Measurements from ENCODE around the gene STPG2.
A peak's percentile ranks its signal among the peaks of the same experiment; 100 is the strongest.

STPG2 gene

DNA sequence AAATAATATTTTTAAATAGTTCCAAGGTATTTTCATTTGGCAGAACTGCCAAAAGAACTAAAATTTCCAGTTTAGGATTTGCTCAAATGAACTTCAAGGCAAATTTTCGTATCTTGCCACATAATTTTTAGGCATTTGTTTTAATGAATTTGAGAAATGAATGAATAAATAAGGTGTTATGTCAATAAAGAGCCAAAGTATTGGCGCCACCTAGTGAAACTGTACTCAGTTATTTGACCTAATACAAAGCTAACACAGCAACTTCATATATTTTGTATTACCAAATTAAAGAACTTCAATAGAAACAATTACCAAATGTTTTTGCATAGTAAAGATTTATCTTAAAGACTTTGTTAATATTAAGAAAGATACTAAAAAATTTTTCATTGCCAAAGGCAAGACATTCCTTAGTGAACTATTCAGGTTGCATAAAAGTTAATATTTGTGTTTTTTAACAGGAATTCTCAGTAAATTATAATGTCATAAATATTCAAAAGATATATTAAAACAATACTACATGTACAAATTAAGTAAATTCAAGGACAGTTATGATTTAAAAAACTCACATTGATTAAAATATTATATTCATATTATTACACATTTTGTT lies 50.3 kb downstream of the STPG2 start:
- no peak for DNase-seq

DNA sequence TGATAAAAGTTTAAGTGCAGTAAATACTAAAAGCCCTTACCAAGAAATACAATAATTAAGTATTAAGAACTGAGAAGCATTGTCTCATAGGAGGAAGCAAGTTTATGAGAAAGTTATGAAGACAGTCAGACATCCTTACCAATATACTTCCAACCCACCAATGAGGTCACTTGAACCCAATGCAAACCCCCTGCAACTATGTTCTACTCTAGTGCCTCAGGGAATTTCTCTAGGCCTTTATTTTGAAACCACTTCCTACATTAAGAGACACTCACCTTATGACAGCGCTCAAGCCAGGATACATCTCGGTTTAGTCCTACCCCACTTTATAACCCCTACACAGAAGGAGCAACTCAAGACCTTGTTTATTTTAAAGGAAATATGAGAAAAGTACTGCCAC lies 61.3 kb downstream of the STPG2 start:
- DNase-seq: no peak

GRCh38 chr4:98068495-98068894 lies 74.8 kb downstream of the STPG2 start:
- no peak for DNase-seq

DNA sequence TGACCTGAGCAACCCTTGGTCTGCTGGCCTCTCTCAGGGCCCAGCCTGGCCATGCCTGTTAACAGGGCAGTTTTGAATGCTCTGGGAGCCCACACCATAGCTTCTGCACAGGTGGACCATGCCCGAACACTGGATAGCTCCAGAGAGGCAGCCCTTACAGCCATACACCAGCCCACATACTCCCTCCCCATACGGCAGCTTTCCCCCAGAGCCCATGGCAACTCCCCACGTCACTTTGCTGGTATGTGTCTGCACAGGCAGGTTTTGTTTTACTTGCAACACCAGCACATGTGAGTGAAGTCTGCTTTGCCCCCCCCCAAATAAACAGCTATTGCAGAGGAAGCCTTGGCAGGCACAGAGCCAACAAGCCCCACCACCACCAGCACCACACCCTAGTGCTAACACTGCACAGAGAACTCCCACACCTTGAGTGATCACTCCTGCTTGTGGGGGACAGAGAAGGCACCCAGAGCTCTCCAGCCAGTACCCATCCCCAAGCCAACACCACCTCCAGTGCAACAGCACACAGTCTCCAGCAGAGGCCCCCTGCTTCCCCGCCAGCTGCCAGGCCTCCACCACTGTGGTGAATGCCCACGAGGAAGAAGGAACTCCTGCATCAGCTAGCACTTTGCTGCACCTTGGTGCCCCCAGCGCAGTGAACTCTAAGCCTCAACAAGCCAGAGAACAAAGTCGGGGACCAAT lies 87.3 kb downstream of the STPG2 start:
- DNase-seq: no peak

- DNase-seq: no peak
Observed at GRCh38 chr4:98046665-98047064, 96.6 kb downstream of the STPG2 start.

DNA sequence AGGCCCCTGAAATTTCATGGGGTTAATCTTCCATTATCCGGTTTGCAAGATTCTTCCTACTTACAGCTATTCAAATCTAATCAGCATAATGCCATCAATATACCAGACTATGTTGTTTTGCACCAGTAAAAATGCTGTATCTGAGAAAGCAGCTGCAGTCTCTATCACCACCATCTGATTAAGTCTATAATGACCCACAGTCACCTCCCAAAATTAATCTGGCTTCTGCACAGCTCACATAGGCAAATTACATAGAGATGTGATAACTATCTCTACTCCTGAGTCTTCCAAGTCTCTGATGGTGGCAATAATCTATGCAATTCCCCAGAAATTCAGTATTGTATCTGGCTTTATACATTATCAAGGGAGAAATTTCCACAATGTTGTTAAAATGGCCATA lies 113.2 kb downstream of the STPG2 start:
- DNase-seq: no peak

GRCh38 chr4:98027827-98028226 lies 115.4 kb downstream of the STPG2 start:
- DNase-seq: peak; percentile 45

DNA sequence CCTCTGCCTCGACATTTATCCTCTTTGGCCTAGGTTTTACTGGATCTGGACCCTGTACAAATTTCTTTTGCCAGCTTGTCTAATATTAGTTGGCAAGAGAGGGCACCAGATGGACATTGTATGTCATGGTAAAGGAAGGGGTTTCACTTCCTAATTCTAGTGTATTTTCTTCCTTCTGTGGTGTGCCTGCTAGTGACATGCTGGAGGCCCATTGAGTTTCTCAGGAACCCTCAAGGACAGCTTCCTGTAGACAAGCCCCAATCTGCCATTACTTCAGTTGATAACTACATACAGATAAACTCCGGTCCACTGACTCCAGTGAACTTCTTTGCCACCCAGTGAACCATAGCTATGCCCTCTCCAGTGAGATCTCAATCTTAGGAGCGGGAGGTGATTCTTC lies 116.9 kb downstream of the STPG2 start:
- DNase-seq: no peak

GRCh38 chr4:98006814-98007412 lies 136.4 kb downstream of the STPG2 start:
- DNase-seq: no peak

DNA sequence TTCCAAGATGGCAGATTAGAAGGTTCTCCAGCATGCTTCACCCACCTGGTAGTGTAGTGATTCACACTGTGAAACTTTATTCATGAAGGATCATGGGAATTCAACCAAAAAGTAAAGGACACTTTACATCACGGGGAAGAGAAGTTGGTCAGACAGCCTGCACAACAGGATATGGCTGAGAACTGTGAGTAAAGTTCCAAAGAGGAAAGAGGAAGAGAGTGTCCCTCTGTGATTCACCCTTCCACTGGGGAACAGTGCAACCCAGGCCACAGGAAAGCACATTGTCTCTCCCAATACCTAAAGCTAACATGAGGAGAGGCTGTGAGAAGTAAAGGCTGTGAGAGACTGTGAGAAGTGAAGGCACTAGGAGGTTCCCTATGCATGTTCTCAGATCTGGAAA lies 137.2 kb downstream of the STPG2 start:
- no peak for DNase-seq

DNA sequence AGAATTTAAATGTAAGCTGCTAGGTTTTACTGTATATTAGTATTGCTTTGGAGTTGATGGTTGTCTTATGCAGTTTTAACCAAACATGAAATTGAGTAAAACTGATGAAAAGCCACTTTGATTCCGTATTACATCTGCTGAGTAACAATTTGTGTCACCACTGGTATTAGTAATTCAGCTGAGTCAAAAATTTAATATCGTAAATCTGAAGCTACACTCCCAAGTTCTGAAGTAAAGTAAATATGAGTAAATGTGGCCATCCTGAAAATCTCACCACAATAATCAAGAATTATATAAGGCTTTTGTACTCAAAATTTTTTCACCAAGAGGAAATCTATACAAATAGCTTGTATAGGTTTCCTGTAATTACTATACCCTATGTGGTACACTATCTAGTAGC lies 142.3 kb downstream of the STPG2 start:
- DNase-seq: no peak

GRCh38 chr4:97998203-97998602 lies 145.1 kb downstream of the STPG2 start:
- no peak for DNase-seq

DNA sequence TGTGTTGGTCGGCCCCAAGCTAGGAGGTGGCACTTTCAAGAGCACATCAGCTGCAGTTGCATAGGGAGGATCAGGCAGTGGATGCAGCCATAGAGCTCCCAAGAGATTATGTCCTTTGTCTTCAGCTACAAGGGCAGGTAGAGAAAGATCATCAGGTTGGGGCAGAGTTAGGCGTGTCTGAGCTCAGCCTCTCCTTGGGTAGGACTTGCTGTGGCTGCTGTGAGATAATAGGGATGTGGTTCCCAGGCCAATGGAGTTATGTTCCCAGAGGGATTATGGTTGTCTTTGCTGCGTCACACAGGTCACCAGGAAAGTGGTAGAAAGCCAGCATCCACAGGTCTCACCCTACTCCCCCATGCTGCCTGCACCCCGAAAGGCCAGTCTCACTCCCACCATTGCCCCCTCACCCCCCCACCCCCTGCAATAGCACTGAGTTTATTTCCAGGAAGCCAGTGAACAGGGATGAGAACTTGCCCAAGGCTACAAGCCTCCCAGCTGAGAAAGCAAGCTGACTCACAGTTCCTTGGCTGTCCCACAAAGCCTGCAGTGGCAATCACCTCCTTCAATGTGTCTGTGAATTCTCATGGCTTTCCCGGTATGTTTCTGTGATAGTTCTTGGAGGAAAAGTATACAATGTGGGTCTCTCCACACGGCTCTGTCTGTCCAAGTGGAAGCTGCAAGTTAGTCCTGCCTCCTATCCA lies 148.4 kb downstream of the STPG2 start:
- DNase-seq: no peak

DNA sequence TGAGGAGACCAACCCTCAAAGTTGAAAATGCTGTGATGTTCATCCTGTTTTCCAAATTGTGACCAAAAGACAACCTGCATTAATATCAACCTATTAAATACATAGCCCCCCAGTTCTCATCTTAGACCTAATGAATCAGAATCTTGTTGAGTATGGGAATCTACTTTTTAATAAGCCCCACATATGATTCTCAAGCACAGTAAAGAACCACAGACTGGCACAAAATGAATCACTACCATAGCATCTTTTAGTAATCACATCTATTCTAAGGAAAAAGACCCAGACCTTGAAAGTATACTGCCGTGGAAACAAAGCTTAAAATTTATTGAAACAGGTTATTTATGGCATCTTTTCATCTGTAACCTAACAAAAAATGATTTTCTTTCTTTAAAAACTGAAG lies 152.9 kb downstream of the STPG2 start:
- no peak for DNase-seq

DNA sequence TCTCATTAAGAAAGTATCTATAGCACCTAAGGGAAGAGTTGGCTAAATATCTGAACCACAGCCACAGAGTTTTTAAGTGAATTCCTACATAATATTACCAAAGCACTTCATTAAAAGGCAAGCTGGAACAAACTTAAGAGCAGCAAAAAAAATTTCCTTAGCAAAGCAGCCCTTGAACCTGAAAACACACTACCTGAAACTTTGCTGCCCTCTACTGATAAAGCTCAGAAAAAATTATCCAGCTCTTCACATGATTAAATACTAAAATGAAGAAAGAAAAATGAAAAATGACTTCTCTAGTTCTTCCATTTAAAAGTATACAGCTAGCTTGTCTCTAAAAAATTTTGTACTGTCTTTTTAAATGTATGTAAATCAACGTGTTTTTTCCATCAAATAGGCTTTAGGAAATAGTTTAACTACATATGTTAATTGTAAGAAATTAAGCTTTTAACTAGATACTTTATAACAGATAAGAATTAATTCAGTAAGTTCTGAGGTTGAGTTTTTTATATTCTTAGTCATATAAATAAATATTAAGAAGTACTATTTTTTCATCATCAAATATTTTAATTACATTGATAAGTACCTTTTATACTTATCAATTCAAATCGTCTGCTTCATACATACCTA lies 156.1 kb downstream of the STPG2 start:
- DNase-seq: peak; percentile 28

DNA sequence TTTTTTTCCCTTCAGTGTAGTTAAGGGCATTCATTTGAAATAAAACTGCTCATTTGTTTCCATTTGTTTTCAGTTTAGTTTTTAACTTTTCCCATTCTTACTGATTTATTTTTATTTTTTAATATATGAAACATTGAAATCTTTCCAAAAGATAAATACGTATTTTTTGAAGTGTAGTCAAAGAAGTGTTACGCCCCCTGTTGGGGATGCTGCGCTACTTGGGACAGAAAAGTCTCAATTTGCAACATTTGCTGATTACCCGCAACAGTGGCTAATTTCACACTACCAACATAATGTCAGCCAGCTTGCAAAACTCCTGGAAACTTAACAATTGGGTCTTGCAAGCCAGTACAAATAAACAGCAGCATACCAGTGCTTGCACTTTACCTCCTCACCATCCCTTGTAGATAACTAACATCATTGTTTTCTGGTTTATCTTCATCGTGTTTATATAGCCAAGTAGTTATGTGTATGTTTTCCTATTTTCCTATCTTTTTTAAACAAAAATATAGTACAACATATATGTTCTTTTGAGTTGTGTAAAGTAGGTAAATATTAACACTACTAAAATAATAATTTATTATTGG lies 158.6 kb downstream of the STPG2 start:
- DNase-seq: no peak

GRCh38 chr4:97978791-97979488 lies 164.3 kb downstream of the STPG2 start:
- DNase-seq: no peak

DNA sequence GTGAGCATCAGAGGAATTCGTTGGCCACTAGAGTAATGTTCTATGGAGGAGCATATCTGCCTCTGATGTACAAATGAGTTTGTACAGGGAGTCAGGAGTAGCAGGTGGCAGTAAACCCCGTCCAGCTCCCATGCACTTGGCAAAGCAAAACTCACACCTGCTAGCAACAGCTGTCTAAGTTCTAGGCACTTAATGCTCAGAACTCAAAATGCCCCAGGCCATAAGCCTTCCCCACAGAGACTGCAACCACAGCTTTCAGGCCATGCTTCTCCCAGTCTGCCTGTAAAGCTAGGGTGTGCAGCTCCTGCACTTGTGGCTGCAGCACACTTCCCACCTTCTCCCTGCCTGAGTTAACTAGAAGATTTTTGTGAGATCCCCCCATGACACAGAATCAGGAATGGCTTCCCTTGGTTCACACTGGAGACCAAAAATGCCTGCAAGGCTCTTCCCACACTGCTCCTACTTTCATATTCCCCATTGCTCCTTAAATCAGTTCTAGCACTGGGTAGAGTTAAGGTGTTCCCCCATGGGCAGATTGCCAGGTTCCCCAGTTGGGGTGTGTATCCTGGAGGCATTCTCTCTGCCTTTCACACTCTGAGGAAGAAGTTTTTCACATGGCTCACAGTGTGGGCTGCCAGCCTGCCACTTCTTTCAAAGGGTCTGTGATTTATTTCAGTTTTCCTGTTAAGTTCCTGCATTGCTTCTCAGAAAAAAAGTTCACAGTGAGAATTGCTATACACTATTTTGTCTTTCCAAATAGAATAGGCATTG lies 189.9 kb downstream of the STPG2 start:
- DNase-seq: no peak

DNA sequence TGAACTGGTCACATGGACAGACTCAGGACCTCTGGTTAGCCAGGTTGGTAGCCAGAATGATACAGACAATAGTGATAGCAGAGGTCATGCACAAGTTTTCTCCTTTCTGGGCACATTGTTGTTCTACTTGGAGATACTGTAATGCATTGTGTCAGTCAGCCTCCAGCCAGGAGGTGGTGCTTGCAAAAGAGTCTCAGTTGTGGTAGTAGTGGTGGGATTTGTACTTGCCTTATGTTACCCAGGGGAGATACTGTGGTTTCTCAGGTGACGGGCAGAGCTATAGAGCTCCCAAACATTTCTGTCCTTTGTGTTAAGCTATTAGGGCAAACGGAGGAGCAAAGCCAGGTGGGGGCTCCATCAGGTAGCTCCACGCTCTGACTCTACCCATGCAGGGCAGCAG lies 190.5 kb downstream of the STPG2 start:
- DNase-seq: no peak

DNA sequence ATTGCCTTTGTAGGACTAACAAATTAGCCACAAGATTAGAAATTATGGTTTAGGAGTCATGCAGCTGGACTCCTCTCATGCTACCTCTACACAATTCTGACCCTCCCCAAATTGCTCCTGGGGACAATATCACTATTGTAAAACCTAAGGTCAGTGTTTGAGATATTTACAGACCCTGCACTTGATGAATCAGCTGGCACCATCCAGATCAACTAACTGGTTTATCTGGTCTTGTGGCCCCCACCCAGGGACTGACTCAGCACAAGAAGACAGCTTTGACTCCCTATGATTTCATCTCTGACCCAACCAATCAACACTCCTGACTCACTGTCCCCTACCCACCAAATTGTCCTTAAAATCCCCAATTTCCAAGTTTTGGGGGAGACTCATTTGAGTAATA lies 192.4 kb downstream of the STPG2 start:
- DNase-seq: no peak

DNA sequence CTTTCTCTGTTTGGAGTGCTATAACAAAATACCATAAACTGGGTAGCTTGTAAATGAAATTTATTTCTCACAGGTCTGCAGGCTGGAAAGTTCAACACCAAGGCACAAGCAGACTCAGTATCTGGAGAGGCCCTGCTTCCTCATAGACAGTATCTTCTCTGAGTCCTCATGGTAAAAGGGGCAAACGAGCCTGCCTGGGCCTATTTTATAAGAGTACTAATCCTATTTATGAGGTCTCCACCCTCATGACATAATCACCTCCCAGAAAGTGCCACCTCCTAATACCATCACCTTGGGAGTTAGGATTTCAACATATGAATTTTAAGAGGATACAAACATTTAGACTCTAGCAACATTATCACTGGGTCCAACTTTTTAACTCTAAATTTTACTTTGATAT lies 200.3 kb downstream of the STPG2 start:
- no peak for DNase-seq

GRCh38 chr4:97942137-97942536 lies 201.1 kb downstream of the STPG2 start:
- DNase-seq: peak; percentile 29

Data from kidney glomerular epithelial cell (primary cell).